Activated CD4-positive, alpha-beta T cell treated with anti-CD3 and anti-CD28 coated beads, Interleukin-2, amount 50 U/mL, for 1 hour (primary cell): Measurements from ENCODE around the gene AGA.

Source experiments
- DNase-seq: peaks from one replicate; pipeline ENCODE4 v3.0.0-alpha.2; 2020

AGA gene

DNA sequence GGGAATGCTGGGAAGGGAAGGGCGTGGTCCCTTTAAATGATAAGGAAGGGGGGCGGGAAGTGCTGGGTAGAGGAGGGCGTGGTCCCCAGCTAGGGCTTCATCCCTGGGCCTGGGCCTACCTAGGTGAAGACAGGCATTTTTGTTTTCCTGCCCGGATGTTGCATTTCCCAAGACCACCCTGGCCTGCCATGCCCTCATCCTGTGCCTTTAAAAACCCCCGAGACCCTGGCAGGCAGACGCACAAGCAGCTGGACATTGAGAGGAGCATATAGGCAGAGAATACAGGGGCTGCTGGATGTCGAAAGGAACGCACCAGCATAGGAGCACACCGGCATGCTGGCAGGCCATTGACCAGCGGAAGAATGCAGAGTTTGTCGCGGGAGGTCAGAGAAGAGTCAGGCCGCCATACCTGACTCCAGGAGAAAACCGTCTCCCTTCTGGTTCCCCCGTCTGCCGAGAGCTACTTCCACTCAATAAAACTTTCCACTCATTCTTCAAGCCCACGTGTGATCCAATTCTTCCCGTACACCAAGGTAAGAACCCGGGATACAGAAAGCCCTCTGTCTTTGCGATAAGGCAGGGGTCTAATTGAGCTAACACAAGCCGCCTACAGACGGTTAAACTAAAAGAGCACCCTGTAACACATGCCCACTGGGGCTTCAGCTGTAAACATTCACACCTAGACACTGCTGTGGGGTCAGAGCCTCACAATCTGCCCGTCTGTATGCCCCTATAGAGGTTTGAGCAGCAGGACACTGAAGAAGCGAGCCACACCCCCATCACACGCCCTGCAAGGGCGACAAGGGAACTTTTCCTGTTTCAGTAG, 2.9 kb upstream of the AGA start:
- no peak for DNase-seq

DNA sequence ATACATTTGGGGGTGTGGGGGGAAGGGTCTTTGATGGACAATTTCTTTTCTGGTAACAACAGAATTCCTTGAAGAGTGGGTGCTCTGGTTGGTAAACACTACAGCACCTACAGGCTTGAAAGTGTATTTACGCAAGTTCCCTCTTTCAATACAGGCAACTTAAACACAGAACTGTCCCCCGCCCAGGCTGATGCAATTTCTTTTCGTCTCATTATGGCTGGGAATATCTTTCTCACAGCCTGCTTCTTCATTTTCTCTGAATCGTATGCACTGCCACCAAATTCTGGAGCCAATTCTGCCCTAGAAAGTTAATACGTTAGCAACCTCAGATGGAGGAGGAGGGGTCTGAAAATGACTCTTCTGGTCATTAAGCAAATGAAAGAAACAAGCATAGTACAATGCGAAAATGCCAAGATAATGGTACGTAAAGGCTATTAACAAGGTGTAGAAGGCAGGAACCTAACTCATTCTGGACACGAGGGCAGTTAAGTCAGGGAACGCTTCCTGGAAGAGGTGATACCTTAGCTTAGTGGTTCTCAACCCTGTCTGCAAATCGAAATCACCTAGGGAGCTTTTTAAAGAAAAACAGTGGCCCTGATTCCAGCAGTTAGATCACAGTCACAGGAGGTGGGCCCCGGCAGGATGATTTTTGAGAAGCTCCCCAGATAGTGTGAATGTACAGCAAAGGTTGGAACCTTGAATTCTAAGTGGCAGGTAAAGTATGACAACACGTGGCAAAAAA, 1.0 kb downstream of the AGA start:
- no peak for DNase-seq

DNA sequence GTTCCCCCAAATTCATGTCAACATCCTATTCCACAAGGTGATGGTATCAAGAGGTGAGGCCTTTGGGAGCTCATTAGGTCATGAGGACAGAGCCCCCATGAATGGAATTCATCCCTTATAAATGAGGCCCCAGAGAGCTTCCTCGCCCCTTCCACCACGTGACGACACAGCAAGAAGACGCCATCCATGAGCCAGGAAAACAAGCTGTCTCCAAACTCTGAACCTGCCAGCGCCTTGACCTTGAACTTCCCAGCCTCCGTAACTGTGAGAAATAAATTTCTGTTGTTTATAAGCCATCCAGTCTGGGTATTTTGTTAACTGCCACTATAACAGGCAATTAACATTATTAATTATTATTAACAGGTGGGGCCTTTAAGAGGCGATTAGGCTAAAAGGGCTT, 5.8 kb downstream of the AGA start:
- no peak for DNase-seq

DNA sequence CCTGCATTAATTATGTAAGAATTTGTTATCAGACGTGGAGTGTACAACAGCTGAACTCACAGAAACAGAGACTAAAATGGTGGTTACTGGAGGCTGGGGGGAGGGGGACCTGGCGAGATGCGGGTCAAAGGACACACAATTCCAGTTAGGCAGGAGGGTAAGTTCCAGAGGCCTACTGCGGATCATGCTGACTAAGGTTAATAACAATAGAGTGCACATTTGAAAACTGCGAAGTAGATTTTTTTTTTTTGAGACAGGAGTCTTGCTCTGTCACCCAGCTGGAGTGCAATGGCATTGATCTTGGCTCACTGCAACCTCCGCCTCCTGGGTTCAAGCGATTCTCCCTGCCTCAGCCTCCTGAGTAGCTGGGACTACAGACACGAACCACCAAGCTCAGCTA, 7.6 kb downstream of the AGA start:
- no peak for DNase-seq

DNA sequence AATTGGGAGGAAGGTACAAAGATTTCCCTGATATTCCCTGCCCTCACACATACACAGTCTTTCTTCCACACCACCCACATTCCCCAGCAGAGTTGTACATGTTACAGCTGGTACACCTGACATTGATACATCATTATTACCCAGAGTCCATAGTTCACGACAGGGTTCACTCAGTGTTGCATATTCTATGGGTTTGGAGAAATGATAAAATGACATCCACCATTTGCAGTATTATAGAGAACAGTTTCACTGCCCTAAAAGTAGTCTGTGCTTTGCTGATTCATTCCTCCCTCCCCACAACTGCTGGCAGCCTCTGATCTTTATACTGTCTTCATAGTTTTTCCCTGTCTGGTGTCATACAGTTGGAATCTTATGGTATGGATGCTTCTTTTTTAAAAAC, 15.0 kb downstream of the AGA start:
- DNase-seq: no peak

DNA sequence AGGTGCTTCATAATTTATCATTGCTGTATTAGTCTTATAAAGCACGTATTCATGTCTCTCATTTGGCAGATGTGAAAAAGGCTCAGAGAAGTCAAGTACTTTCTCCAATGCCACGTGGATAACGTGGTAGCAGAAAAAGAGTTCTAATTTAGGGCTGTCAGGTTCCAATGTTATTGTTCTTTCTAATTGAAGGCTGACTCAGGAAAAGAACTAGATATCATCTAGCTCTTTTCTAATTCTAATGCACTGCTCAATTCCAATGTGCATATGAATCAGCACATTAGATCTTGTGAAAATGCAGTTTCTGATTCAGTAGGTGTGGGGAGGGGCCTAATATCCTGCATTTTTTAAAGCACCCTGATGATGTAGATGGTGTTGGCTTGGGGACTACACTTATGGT, 22.8 kb downstream of the AGA start:
- DNase-seq: no peak

DNA sequence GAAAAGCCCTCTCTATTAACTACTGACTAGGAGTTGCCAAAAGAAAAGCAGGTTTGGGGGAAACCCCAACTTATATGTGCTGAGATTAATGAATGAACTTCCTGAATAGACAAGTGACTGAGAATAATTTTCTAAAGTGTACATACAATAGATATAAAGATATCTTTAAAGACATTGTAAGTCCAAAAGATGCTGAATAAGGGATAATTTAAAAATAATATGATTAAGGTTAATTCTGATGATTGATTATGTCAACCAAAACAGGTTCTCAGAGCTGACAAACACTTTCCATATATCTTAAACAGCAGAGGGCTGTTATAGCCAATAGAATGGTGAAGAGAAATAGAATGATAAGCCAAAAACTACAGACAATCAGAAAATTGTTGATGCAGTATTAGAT, 28.6 kb downstream of the AGA start:
- no peak for DNase-seq

DNA sequence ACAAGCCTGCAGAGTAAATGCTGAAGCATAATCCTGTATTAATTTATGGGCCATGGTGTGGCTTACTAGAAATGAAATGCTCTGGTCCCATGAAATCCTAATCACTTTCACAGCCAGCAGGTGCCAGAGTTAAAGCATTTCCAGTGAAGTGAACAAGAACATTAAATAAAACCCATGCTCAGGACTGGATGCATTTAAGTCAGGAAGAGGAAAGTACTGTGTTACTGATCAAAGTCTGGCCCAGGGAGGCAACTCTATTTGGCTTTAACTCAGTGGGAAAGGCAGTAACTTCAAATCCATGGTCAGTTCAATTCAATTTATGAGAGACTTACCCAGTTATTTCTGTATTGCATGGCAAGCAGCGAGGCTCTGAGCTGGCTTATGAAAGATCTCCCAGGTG, 29.2 kb downstream of the AGA start:
- DNase-seq: no peak

DNA sequence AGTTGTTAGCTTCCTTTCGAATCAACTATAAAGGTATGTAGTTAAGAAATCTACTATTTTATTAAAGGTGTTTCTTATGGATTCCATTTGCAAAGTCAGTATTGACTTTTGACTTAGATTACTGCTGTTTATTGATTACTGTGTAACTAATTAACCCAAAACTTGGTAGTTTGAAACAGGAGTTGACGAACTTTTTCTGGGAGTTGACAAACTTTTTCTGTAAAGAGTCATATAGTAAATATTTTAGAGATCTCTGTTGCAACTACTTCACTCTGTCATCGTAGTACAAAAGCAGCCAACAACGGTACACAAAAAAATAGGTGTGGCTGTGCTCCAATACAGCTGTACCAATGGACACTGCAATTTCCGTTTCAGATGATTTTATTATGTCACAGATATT, 30.2 kb downstream of the AGA start:
- no peak for DNase-seq

DNA sequence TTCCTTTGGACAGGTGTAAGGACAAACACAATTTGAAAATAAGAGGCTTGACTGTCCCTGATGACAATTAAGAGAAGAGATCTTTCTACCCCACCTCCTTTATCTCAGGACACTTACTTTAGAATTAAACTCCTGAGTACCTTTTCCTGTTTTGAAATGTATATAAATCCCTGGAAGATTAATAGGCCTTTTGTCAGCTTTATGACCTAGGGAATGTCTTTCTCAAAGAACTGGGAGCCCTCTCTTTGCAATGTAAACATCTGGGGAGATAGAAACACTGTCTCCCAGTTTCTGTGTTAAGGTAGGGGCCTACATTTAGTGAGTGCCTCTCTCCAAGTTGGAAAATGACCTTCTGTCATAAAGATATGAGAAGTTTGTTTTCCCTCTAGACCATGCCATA, 31.7 kb downstream of the AGA start:
- DNase-seq: no peak

DNA sequence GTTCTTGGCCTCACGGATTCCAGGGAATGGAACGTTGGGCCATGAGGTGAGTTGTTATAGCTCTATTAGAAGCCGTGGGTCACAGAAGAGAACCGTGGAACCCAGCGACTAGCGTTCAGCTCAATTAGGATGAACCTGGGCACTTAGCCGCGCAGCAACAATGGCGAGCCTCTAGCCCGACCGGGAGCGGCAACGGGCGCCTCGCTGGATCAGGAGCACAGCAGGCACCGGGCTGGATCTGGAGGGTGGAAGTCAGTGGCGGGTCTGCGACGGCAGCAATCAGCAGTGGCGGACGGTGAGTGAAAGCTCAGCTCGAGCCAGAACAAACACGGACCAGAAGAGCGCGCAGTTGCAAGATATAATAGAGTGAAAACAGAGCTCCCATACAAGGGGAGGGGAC, 34.2 kb downstream of the AGA start:
- DNase-seq: no peak

DNA sequence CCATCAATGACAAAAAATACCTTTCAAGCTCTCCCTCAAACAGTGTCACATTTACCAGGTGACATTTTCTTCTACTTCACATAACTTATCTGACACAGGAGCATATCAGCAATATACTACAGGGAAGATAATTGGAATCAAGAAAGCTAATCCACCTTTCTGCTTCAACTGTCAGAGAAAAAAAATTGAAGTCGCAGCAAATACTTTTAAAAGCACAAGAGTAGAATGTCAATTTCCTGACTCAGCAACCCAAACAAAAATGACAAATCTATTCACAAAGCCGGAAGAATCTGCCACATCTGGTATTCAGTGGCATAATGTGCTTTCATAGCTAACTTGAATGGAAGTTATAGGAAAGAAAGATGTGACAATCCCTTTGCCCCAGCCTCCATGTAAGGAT, 36.7 kb downstream of the AGA start:
- DNase-seq: no peak

DNA sequence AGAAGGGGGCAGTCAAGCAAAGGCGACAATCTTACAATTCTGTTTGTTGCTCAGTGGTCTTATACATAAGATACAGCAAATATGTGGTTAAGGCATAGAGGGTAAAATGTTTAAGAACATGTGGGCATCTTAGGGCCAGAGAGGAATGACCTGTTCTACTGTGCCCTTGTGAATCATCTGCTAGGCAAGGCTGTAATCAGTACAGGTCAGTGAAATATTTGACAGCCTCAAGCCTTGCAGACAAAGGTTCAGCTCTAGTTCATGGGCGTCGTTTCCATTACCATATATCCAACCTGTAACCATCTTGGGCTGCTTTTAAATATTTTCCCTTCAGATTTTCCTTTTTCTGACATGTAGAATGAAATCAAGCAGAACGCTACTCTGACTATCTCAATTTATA, 37.3 kb downstream of the AGA start:
- DNase-seq: no peak

DNA sequence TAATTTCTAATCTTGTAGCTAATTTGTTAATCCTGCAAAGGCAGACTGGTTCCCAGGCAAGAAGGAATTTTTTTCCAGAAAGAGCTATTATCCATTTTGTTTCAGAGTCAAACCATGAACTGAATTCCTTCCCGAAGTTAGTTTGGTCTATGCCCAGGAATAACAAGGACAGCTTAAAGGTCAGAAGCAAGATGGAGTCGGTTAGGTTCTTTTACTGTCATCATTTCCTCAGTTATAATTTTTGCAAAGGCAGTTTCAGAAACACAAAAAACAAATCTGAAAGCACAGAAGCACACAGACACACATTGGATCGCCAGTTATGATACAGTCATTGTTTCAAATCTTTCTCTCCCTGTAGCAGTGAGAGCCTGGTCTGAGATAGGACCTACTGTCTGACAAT, 37.9 kb downstream of the AGA start:
- DNase-seq: no peak

DNA sequence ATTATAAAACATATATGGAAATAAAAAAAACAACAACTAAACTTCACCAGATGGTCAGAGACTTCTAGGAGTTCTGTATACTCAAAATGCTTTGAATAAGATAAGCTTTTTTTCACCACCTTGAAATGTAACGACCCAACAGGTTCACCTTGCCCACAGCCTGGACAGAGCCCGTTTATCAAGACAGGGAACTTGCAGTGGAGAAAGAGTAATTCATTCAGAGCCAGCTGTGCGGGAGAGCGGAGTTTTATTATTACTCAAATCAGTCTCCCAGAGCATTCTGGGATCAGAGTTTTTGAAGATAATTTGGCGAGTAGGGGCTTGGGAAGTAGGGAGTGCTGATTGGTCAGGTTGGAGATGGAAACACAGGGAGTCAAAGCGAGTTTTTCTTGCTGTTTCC, 38.5 kb downstream of the AGA start:
- DNase-seq: no peak

DNA sequence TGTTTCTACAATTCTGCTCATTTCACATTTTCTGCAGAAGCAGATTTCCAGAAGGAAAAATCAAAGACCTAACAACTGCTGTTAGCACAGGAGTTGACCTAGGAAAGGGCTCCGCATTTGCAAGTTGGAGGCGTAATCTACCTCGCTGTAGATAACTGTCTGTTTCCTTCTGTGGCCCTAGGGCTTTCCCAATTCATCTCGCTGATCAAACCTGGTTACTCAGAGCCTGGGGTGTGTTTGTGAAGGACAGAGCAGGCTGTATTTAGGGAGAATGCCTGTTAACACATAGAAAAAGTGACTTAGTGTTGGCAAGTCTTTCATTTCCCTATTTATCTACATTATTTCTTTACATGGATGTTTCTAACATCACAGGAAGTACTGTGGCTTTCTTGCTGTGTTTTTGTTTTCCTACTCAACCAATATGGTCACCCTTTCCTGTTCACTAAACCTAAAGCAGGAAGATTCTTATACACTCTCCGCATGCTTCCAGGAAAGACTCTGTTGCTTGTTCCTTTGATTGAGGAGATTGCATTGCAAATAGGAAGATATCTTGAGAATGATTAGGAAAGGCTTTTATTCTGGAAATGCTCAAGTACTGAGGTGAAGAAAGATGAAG, 40.5 kb downstream of the AGA start:
- DNase-seq: no peak

DNA sequence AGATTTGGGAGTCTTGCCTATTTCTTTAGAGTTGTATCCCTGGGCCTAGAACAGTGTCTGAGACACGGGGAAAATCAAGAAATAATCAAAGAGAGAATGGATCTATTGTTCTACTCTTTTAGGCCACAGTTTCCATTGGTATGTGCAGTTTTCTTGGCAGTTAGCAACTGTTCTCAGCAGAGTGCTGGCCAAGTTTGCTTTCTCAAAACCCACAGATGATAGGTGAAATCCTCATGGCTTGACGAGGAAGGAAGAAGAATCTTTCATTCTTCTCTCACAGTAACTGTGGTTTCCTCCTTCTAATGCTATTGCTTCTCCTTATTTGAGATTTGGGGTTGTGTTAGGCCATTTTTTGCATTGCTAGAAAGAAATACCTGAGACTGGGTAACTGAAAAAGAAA, 42.2 kb downstream of the AGA start:
- no peak for DNase-seq

DNA sequence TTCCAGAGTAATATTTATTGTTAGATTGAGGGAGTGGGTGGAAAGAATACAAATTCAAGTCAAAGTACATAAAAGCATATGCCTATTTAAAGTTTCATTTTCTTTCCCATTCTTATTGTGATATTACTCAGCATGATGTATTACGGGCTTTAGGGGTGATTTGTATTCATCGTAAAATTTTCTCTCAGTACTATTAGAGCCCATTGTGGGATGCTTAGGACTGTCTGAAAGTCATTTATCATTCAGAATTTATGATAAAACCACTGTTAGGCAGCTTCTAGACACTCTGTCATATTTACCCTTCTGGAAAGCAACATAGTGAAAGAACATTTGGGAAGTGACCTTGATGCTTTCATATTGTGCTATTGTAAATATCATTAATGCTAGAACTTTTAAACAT, 45.9 kb downstream of the AGA start:
- no peak for DNase-seq

DNA sequence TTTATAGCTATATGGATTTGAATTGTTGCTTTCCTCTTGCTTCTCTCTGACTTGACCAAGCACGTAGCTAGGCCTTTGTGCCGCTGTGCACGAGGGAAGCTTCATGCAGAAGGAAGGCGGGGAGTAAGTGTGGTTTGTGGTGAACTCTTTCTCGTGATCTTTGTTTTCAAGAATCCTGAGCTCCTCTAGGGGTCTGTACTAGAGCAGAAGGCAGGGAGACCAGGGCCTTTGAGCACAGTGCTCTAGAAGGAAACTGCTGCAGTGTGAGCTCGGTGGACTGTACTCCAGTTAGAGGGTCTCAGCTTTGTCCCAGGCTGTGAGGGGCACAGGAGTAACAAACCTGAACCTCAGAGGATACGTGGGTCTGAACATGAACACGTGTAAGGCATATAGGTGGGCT, 49.0 kb downstream of the AGA start:
- DNase-seq: no peak

DNA sequence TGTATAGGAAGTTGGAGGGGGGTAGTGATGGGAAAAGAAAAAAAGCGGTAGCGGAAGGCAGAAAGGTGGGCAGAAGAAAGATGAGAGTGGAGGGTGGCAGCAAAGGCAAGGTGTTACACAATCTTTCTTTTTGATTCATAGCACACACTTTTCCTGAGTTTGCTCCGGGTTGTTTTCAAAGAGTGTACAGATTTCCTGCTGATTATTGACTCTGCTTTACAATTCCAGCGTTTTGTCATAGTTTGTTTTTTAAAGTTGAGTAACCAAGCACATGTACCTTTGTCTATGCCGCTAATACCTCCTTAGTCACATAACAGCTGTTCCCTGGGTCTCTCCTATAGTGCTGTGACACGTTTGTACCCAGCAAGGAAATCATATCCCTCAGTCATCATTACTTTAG, 50.3 kb downstream of the AGA start:
- DNase-seq: no peak

DNA sequence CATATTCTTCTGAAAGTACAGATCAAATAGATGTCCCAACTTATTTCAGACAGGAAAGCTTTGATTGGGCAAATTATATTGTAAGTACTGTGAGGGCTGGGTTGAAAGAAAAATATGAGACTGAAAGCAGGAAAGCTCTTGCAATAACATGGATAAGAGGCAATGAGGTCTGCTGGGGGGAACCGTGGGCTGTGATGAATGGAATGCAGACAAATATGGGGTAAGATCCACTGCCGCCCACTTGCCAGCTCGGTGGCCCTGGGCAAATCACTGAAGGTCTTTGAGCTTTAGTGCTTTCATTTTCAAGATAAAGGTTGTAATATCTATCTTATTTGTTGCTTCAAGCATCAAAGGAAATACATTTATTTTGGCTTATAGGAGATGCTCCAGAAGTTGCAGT, 51.0 kb downstream of the AGA start:
- no peak for DNase-seq

DNA sequence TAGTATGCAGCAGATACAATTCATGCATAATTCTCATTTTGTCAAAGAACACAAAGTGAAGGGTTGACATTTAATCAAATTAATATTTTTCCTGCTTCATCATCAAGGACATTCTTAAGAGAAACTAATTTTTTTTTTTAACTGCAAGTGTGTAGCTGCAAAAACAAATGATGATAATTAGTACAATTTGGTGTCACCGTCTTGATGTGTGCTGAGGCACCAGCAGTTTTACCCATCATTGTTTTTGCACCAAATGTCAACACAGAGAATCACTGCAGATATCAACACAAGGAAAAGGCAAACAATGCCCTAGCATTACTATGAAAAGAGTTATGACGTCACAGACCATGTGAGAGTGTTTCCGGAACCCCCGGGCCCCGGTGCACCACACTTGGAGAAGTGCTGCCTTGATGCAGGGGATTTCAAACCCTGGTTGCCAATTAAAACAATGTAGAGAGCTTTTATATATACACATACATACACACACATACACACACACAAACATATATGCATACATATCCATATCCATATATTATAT, 55.9 kb downstream of the AGA start:
- no peak for DNase-seq

DNA sequence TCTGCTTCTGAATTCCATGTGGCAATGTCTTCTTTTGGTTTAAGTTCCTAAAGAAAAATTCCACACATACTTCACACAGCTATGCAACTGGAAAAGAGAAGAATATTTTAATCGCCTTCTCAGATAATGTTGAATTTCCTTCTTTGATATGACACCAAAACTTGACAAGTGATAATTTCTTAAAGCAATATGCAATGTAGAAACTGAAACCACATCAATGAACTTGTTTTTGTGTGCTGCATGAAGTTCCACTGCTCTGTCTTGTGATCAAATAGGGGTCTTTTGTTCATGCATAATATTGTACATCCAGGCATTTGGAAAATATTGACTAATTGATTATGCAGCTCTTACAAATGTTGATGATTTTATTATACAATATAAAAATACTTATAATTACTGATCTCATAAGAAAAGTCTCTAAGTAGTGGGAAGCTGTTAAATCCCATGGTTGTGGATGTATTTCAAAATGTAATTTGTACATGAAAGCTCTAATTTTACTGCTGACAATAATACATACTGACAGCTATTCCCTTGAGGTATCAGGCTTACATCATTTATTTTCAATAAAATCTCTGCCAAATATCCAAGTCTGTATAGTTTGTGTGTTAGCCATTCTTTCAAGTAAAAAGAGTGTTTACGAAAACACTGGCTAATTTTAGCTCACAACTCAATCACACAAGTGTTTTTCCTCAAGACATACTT, 56.5 kb downstream of the AGA start:
- DNase-seq: no peak
